Lower leg skin (tissue), 3 donors: Measurements from ENCODE around the gene GOLPH3L.

Experiments used
- POLR2A ChIP-seq, 2 donors: fragments of 450-650 bp; IDR thresholded peaks; one replicate each; pipeline ENCODE4 v1.6.1; 2016 to 2017; ENCODE audit warnings: antibody characterized with exemption in 2 of 2, mild to moderate bottlenecking in 1 of 2, moderate library complexity in 1 of 2
- TF ChIP-seq, protein P1 (sequence below), 3 donors: fragments of 450-650 bp; IDR thresholded peaks; one replicate each; pipeline ENCODE4 v1.5.1; 2016; ENCODE audit warnings: antibody characterized with exemption in 3 of 3, mild to moderate bottlenecking in 3 of 3, moderate library complexity in 2 of 3

DNA sequence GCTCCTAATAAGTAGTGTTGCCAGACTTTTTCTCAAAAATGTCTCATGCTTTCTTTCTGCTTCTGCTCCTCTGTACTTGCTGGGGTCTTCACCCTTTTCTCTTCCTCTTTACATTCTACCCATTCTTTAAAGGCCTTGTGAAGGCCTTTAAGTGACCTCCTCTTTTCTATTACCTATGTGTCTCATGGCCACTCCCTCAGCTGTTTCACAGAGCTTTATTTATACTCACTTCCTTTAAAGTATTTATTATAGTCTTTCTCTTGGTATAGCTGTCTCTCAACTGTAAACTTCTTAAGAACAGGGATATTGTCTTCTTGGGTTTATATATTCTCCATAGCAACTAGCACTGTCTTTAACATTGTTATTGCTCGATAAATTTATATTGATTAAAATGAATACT is 792 bp downstream of the GOLPH3L start:
- no peak for TF ChIP-seq POLR2A (IDR thresholded peaks at IDR 0.05)
- TF ChIP-seq, protein P1, sequence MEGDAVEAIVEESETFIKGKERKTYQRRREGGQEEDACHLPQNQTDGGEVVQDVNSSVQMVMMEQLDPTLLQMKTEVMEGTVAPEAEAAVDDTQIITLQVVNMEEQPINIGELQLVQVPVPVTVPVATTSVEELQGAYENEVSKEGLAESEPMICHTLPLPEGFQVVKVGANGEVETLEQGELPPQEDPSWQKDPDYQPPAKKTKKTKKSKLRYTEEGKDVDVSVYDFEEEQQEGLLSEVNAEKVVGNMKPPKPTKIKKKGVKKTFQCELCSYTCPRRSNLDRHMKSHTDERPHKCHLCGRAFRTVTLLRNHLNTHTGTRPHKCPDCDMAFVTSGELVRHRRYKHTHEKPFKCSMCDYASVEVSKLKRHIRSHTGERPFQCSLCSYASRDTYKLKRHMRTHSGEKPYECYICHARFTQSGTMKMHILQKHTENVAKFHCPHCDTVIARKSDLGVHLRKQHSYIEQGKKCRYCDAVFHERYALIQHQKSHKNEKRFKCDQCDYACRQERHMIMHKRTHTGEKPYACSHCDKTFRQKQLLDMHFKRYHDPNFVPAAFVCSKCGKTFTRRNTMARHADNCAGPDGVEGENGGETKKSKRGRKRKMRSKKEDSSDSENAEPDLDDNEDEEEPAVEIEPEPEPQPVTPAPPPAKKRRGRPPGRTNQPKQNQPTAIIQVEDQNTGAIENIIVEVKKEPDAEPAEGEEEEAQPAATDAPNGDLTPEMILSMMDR (IDR thresholded peaks at IDR 0.05): no peak
